ENCODE data around the gene ADO.

DNA sequence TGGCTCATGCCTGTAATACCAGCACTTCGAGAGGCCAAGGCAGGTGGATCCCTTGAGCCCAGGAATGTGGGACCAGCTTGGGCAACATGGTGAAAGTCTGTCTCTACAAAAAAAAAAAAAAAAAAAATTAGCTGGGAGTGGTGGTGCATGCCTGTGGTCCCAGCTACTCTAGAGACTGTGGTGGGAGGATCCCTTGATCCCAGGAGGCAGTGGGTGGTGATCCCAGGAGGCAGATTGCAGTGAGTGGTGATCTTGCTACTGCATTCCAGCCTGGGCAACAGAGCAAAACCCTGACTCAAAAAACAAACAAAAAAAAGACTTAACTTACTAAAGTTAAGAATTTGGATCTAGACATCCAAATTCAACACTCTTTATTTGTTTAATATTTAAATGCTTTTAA is 10.2 kb upstream of the ADO start:
- TF ChIP-seq, protein P1, sequence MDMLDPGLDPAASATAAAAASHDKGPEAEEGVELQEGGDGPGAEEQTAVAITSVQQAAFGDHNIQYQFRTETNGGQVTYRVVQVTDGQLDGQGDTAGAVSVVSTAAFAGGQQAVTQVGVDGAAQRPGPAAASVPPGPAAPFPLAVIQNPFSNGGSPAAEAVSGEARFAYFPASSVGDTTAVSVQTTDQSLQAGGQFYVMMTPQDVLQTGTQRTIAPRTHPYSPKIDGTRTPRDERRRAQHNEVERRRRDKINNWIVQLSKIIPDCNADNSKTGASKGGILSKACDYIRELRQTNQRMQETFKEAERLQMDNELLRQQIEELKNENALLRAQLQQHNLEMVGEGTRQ (IDR thresholded peaks at IDR 0.05; ENCODE audit: borderline replicate concordance, low read depth, low read length): no peak
- no peak for TF ChIP-seq CTCF (IDR thresholded peaks at IDR 0.05)

Data from SK-N-SH (cell line).